ENCODE measurements around the gene IPCEF1. TPM values are rescaled to one million over a fixed set of nuclear protein-coding genes. Genes with fewer than 3 reads are reported as not detected.
A peak's percentile ranks its signal among the peaks of the same experiment; 100 is the strongest.

The IPCEF1 gene
- total RNA-seq, 1 donor from 2014 or later: not detected

DNA sequence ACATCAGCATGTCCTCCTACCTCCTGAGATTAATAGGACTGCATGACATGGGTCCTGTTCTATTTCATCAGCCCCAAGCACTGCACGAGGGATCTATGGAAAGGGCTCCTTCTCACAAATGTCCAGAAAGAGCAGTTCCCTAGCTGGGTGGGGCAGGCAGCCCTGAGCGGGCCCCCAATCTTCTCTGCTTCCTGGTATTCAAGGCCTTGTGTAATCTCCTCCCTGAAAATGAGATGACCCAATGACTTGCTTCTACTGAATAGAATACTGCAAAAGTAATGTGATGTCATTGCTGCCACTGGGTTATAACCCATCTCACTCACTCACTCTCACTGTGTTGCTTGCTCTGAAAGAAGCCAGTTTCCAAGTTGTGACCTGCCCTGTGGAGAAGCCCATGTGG, 191.1 kb downstream of the IPCEF1 start:
- H3K27me3 ChIP-seq: no peaks in the 10 kb centered on the region
- H3K27ac ChIP-seq: no peak overlapping the region
- TF ChIP-seq CTCF (IDR thresholded peaks at IDR 0.05): no peak
- H3K36me3 ChIP-seq: no peaks in the 10 kb centered on the region
- intact Hi-C loops (cut with DNase I): no loop called here
- no peak for DNase-seq (ENCODE audit: low spot score in 2 of 2)
- no peaks in the 10 kb centered on the region for H3K9me3 ChIP-seq
- H3K4me1 ChIP-seq: peaks cover 0 to 5% of the 10 kb centered on the region in 2 donors
- no peak overlapping the region for H3K4me3 ChIP-seq

- Histone ChIP-seq H3K36me3 (no peaks in the 10 kb centered on the region), H3K4me1 (peaks cover 0 to 5% of the 10 kb centered on the region in 2 donors), H3K9me3 (no peaks in the 10 kb centered on the region), H3K4me3 (peak overlapping the region in 1 of 2 donors; percentile 25), H3K27ac (peak overlapping the region; percentile 52 to 70), H3K27me3 (no peaks in the 10 kb centered on the region)
- DNase-seq (ENCODE audit: low spot score in 2 of 2): peak in 1 of 2 donors; percentile 84
- no peak for TF ChIP-seq CTCF (IDR thresholded peaks at IDR 0.05)
- intact Hi-C loops (cut with DNase I): no loop called here
Measured at GRCh38 chr6:154164397-154164796, 192.2 kb downstream of the IPCEF1 start.

DNA sequence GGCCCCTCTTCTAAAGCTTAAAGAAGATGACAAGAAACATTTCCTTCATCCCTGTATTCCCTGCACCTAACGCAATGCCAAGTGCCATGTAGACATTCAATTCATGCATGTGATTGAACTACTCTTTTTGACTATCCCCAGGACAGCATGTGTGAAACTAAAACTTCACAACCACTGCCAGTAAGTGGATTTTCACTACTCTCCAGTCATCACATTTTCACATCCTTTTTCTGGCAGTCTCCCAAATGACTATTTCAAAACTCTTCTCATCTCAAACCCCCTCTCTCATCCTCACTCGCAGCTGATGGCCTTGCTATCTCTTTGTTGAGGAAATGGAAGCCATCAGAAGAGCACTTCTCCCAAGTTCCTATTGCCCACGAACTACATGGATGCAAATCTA, 194.9 kb downstream of the IPCEF1 start:
- no peak for DNase-seq (ENCODE audit: low spot score in 2 of 2)
- H3K4me3 ChIP-seq: no peak overlapping the region
- H3K9me3 ChIP-seq: no peaks in the 10 kb centered on the region
- H3K27me3 ChIP-seq: no peaks in the 10 kb centered on the region
- H3K36me3 ChIP-seq: no peaks in the 10 kb centered on the region
- no peak for TF ChIP-seq CTCF (IDR thresholded peaks at IDR 0.05)
- intact Hi-C loops (cut with DNase I): no loop called here
- no peak overlapping the region for H3K27ac ChIP-seq
- H3K4me1 ChIP-seq: peaks cover 0 to 5% of the 10 kb centered on the region in 2 donors

DNA sequence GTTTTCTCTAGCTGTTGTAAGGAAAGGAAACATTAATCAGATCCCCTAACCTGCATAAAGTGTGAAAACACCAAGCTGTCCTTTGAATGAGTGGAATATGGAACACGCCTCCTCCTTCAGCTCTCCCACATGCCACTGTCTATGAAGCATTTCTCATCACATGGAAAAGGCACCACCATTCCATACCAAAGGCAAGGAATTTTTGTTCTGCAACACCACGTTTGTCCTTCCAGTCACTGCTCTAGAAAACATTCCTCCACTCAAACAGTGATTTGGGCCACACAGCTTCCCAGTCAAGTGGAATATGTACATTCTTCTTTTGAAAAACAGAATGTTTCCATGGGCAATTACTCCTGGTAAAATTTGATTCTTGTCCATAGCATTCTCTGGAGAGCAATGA, 197.5 kb downstream of the IPCEF1 start:
- intact Hi-C loops (cut with DNase I): loop anchor here (5.0 to 10.0 kb wide), 3 partner anchors 216 to 518 kb away; no protein-coding TSS in a partner anchor
- no peak overlapping the region for H3K4me3 ChIP-seq
- no peaks in the 10 kb centered on the region for H3K36me3 ChIP-seq
- no peak for TF ChIP-seq CTCF (IDR thresholded peaks at IDR 0.05)
- no peak overlapping the region for H3K27ac ChIP-seq
- DNase-seq (ENCODE audit: low spot score in 2 of 2): no peak
- H3K4me1 ChIP-seq: peaks cover 0 to 7% of the 10 kb centered on the region in 2 donors
- no peaks in the 10 kb centered on the region for H3K27me3 ChIP-seq
- H3K9me3 ChIP-seq: no peaks in the 10 kb centered on the region

DNA sequence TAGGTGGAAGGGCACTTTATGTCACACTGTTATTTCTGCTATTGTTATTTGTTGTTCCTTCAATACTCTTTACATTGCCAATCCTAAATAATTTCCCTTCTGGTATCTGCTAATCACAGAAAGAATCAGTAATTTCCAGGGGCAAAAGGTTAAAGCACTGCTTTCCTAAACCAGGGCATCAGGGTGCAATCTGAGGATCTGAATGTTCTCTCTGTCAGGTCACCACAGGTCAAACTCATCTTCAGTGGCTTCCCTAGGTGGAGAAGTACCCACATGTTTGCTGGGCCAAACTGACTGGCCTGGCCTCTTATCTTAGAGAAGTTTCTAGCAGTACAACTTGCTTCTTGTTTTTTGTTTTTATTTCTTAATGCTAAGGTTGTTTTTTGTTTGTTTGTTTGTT, 198.9 kb downstream of the IPCEF1 start:
- H3K36me3 ChIP-seq: no peaks in the 10 kb centered on the region
- no peak overlapping the region for H3K4me3 ChIP-seq
- no peaks in the 10 kb centered on the region for H3K27me3 ChIP-seq
- H3K27ac ChIP-seq: no peak overlapping the region
- H3K4me1 ChIP-seq: peaks cover 0 to 3% of the 10 kb centered on the region in 2 donors
- no peaks in the 10 kb centered on the region for H3K9me3 ChIP-seq
- intact Hi-C loops (cut with DNase I): loop anchor here (5.0 to 10.0 kb wide), 3 partner anchors 217 to 520 kb away; no protein-coding TSS in a partner anchor
- TF ChIP-seq CTCF (IDR thresholded peaks at IDR 0.05): no peak
- DNase-seq (ENCODE audit: low spot score in 2 of 2): no peak

- TF ChIP-seq CTCF (IDR thresholded peaks at IDR 0.05): no peak
- H3K36me3 ChIP-seq: no peaks in the 10 kb centered on the region
- H3K27ac ChIP-seq: no peak overlapping the region
- peak overlapping the region in 1 of 2 donors; percentile 25 for H3K4me3 ChIP-seq
- no peaks in the 10 kb centered on the region for H3K27me3 ChIP-seq
- intact Hi-C loops (cut with DNase I): loop anchor here (5.0 to 10.0 kb wide), 3 partner anchors 218 to 520 kb away; no protein-coding TSS in a partner anchor
- H3K9me3 ChIP-seq: no peaks in the 10 kb centered on the region
- no peak for DNase-seq (ENCODE audit: low spot score in 2 of 2)
- H3K4me1 ChIP-seq: peaks cover 0 to 3% of the 10 kb centered on the region in 2 donors
Measured at GRCh38 chr6:154157082-154157481, 199.5 kb downstream of the IPCEF1 start.

All from ascending aorta (tissue), 2 donors.